Calu3 (cell line): ENCODE results near the gene ANKRD1. TPM values are rescaled to one million over a fixed set of nuclear protein-coding genes. Genes with fewer than 3 reads are reported as not detected.

Source experiments
- BruUV-seq: library from RNA; stranded (reverse); fragments of 400-500 nt; replicated peaks from 2 replicates; lab custom pipeline; 2021; lab: Mats Ljungman, UMichigan
- CTCF ChIA-PET: fragments of 300-600 bp; sonication (Branson Sonifier 250); formaldehyde crosslinking; loops from one replicate; lab custom pipeline; 2022; ENCODE audit warnings: antibody characterized with exemption; lab: Charles Lee
- DNase-seq: peaks from one replicate; pipeline ENCODE4 v3.0.0; 2022
- H3K27ac Mint-ChIP-seq: one replicate; pipeline ENCODE4 v1.8.0; 2022; ENCODE audit warnings: mixed read lengths; ENCODE audit not compliant: unreplicated experiment
- H3K27me3 Mint-ChIP-seq: one replicate; pipeline ENCODE4 v1.8.0; 2022; ENCODE audit warnings: mixed read lengths; ENCODE audit not compliant: unreplicated experiment
- H3K36me3 Mint-ChIP-seq: one replicate; pipeline ENCODE4 v1.8.0; 2022; ENCODE audit warnings: mild to moderate bottlenecking, moderate library complexity, mixed read lengths; ENCODE audit not compliant: insufficient read depth, unreplicated experiment
- H3K4me1 Mint-ChIP-seq: one replicate; pipeline ENCODE4 v1.8.0; 2022; ENCODE audit warnings: mild to moderate bottlenecking, low read depth, mixed read lengths; ENCODE audit not compliant: unreplicated experiment
- H3K4me3 Mint-ChIP-seq: one replicate; pipeline ENCODE4 v1.8.0; 2022; ENCODE audit warnings: mild to moderate bottlenecking, low read depth, moderate library complexity, mixed read lengths; ENCODE audit not compliant: unreplicated experiment
- H3K9me3 Mint-ChIP-seq: one replicate; pipeline ENCODE4 v1.8.0; 2022; ENCODE audit warnings: low read depth, mixed read lengths; ENCODE audit not compliant: unreplicated experiment
- intact Hi-C: fragments of 100-400 bp; cut with micrococcal nuclease; formaldehyde crosslinking; loops from one replicate; pipeline ENCODE4 v1.10.0; 2022; ENCODE audit not compliant: unreplicated experiment
- total RNA-seq: library from RNA; stranded (reverse); gene quantifications from 2 replicates; pipeline ENCODE4 v1.2.3, GENCODE V29; 2022
- TF ChIP-seq, protein P1 (sequence below): fragments of 200-600 bp; IDR thresholded peaks from one replicate; pipeline ENCODE4 v1.8.0; 2022; ENCODE audit warnings: antibody characterized with exemption; ENCODE audit not compliant: unreplicated experiment

Gene ANKRD1
- total RNA-seq, 1 experiment from 2014 or later = 6.2 TPM

DNA sequence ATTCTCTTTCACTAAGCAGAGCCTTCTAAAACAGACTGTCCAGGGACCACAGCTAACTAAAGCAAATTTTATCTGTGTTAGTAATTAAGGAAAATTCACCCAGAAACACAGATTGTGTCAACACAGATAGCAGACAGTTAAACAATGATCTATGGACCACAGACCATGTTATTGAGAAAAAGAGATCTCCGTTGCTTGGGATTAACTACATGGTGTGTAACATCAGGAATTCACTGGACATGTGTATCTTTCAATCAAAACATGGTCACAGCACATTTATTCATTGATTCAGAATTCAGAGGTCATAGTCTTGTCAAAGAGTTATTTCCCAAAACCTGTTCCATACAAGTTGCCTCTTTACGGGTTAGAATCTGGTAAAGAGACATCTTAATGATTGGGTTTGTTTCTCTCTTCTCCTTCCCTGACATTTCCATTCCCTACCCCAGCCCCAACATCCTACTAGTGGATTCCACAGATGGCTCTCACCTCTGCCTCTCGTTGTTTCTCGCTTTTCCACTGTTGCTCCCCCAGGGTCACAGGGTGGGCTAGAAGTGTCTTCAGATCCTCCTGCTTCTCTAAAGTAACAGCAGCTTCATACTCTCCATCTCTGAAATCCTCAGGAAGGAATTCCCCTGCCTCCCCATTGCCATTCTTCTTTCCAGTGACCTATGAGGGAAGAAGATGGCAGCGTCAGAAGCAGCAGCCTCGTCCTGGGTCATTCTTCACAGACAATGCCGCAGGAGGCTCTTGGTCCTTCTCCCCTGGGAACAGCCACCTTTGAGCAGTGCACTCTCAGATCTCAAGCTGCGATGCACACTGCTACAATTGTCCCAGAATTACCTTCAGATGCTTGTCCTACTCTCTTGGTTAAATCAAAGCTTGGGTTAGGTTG, 958 bp downstream of the ANKRD1 start:
- TF ChIP-seq, protein P1, sequence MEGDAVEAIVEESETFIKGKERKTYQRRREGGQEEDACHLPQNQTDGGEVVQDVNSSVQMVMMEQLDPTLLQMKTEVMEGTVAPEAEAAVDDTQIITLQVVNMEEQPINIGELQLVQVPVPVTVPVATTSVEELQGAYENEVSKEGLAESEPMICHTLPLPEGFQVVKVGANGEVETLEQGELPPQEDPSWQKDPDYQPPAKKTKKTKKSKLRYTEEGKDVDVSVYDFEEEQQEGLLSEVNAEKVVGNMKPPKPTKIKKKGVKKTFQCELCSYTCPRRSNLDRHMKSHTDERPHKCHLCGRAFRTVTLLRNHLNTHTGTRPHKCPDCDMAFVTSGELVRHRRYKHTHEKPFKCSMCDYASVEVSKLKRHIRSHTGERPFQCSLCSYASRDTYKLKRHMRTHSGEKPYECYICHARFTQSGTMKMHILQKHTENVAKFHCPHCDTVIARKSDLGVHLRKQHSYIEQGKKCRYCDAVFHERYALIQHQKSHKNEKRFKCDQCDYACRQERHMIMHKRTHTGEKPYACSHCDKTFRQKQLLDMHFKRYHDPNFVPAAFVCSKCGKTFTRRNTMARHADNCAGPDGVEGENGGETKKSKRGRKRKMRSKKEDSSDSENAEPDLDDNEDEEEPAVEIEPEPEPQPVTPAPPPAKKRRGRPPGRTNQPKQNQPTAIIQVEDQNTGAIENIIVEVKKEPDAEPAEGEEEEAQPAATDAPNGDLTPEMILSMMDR = no peak
- H3K36me3 Mint-ChIP-seq = peaks cover 11% of the 10 kb centered on the region
- peak overlapping the region; percentile 64 for H3K4me3 Mint-ChIP-seq
- no peak for DNase-seq
- H3K27ac Mint-ChIP-seq = peak overlapping the region; percentile 45
- CTCF ChIA-PET = interaction anchor here (1.0 kb wide), 1 partner anchor 8 kb away, joined by 5 read pairs; no protein-coding TSS in a partner anchor
- H3K9me3 Mint-ChIP-seq = no peaks in the 10 kb centered on the region
- peaks cover 10% of the 10 kb centered on the region for H3K4me1 Mint-ChIP-seq
- intact Hi-C loops = loop anchor here (10.0 kb wide), 2 partner anchors 85 to 125 kb away; no protein-coding TSS in a partner anchor
- no peaks in the 10 kb centered on the region for H3K27me3 Mint-ChIP-seq
- BruUV-seq = no TSS peak

DNA sequence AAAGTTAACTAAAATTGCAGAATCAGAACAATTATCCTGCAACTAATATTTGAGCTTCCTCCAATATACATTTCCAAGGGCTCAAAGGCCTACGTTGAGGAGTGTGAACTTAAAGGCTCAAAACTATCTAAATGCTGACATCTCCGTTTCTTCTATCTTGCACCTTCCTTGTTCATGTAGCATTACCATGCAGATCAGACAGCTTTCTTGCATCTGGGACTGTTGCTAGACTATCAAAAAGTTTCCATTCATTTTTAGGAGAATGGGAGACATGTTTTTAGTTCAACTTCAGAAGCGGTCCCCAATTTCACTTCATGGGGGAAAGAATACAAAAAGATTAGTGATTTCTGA, 2.9 kb downstream of the ANKRD1 start:
- no peak for DNase-seq
- Mint-ChIP-seq H3K9me3 (no peaks in the 10 kb centered on the region), H3K36me3 (peaks cover 11% of the 10 kb centered on the region), H3K27ac (no peak overlapping the region), H3K27me3 (no peaks in the 10 kb centered on the region), H3K4me3 (no peak overlapping the region), H3K4me1 (peaks cover 10% of the 10 kb centered on the region)
- no TSS peak for BruUV-seq
- intact Hi-C loops = loop anchor here (10.0 kb wide), 2 partner anchors 87 to 127 kb away; no protein-coding TSS in a partner anchor
- TF ChIP-seq, protein P1 = no peak
- CTCF ChIA-PET = no interaction called here

DNA sequence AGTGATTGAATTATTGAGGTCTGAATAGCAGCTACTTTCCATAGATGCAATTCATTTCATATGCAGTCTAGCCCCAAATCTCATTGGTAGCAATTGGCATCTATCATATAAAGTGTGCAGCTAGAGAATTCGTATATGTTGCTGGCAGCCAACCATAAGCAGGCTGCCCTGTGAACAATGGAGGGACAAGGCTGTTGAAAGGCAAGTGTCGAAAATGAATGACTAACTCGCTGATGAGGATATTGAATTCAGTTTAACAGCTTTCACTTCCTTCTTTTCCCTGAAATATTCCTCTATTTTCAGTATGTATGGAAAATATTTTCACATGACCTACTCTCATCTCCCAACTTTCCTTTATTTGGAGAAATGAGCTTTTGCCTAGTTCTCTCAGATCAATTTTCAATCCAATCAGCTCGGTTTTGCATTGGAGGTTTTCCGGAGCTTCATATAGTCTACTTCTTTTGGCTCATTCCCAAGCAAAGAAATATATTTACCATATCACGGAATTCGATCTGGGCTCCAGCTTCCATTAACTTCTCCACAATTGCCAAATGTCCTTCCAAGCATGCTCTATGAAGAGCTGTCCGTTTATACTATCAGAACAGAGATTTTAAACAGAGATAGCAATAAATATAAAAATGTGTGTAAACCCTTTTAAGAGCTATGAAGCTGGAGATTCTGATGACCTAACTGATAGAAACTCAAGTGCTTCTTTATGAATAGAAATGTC, 3.5 kb downstream of the ANKRD1 start:
- no TSS peak for BruUV-seq
- no peak for DNase-seq
- H3K27ac Mint-ChIP-seq = no peak overlapping the region
- no peak overlapping the region for H3K4me3 Mint-ChIP-seq
- no peaks in the 10 kb centered on the region for H3K27me3 Mint-ChIP-seq
- TF ChIP-seq, protein P1 = no peak
- H3K36me3 Mint-ChIP-seq = peaks cover 11% of the 10 kb centered on the region
- CTCF ChIA-PET = no interaction called here
- H3K4me1 Mint-ChIP-seq = peaks cover 10% of the 10 kb centered on the region
- H3K9me3 Mint-ChIP-seq = no peaks in the 10 kb centered on the region
- intact Hi-C loops = loop anchor here (10.0 kb wide), 2 partner anchors 87 to 127 kb away; no protein-coding TSS in a partner anchor

DNA sequence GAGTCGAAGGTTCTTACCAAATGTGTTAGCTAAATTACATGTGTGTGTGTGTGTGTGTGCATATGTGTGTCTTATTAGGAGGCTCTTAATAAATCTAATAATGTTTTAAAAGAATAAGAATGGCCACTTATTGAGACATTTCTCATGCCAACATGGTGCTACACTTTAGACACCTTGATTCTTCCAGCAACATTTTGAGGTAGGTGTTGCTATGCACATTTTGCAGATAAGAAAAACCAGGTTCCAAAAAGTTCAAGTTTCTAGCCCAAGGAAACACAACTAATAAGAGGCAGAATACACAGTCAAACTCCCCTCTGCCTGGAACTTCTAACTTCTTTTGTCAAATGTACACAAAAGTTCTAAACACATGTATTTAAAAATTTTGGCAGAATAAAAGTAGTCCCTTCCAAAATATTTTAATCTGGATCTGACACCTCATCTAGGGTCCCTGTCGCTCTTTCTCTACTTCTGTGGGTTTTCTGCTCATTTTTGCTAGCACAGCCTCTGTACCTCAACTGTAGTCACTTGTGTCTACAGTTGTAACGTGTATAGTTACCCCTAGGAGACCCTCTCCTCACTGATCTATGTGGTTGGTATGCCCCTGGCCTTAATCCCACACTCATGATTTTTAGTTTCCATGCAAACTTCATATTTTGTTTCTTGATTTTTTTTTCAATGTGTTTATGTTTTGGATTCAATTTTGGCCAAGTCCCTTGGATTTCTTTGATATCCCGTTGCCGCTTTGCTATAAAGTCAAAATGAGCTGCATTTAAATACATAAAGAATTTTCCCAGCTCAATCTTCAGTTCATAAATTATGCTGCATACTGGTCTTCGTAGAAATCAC, 4.3 kb downstream of the ANKRD1 start:
- no peak overlapping the region for H3K4me3 Mint-ChIP-seq

More for the DNA sequence above, 4.3 kb downstream of the ANKRD1 start:
- H3K27ac Mint-ChIP-seq = no peak overlapping the region
- no peaks in the 10 kb centered on the region for H3K27me3 Mint-ChIP-seq
- BruUV-seq = no TSS peak
- CTCF ChIA-PET = no interaction called here
- TF ChIP-seq, protein P1 = no peak
- peaks cover 10% of the 10 kb centered on the region for H3K4me1 Mint-ChIP-seq
- intact Hi-C loops = loop anchor here (10.0 kb wide), 2 partner anchors 88 to 128 kb away; no protein-coding TSS in a partner anchor
- H3K9me3 Mint-ChIP-seq = no peaks in the 10 kb centered on the region
- DNase-seq = no peak
- peaks cover 11% of the 10 kb centered on the region for H3K36me3 Mint-ChIP-seq
